HEK293T (cell line): ENCODE results near the gene KCNIP1.

Source experiments
- ARNT ChIP-seq: fragments of 450-650 bp; IDR thresholded peaks from 2 replicates; pipeline ENCODE4 v1.6.1; 2017; ENCODE audit warnings: mild to moderate bottlenecking
- BHLHE40 ChIP-seq: fragments of 450-650 bp; IDR thresholded peaks from 2 replicates; pipeline ENCODE4 v1.6.1; 2016; ENCODE audit warnings: mild to moderate bottlenecking, moderate library complexity, borderline replicate concordance
- ELF4 ChIP-seq: fragments of 450-650 bp; IDR thresholded peaks from 2 replicates; pipeline ENCODE4 v1.6.1; 2017; ENCODE audit warnings: antibody characterized with exemption
- FOXK2 ChIP-seq: fragments of 450-650 bp; IDR thresholded peaks from 2 replicates; pipeline ENCODE4 v1.6.1; 2016; ENCODE audit warnings: mild to moderate bottlenecking
- FOXM1 ChIP-seq: fragments of 450-650 bp; IDR thresholded peaks from 2 replicates; pipeline ENCODE4 v1.6.1; 2017; ENCODE audit warnings: mild to moderate bottlenecking, borderline replicate concordance
- HDGF ChIP-seq: fragments of 450-650 bp; IDR thresholded peaks from 2 replicates; pipeline ENCODE4 v1.6.1; 2017; ENCODE audit warnings: antibody characterized with exemption, borderline replicate concordance
- NFRKB ChIP-seq: fragments of 450-650 bp; IDR thresholded peaks from 2 replicates; pipeline ENCODE4 v1.6.1; 2016; ENCODE audit warnings: mild to moderate bottlenecking, moderate library complexity
- PKNOX1 ChIP-seq: fragments of 450-650 bp; IDR thresholded peaks from 2 replicates; pipeline ENCODE4 v1.6.1; 2016
- SP1 ChIP-seq: fragments of 450-650 bp; IDR thresholded peaks from 2 replicates; pipeline ENCODE4 v1.6.1; 2017
- SUZ12 ChIP-seq: fragments of 450-650 bp; IDR thresholded peaks from 2 replicates; pipeline ENCODE4 v1.6.1; 2016; ENCODE audit warnings: mild to moderate bottlenecking
- TARDBP ChIP-seq: fragments of 450-650 bp; IDR thresholded peaks from 2 replicates; pipeline ENCODE4 v1.6.1; 2016

GRCh38 chr5:170701334-170701733 is 197.5 kb downstream of the KCNIP1 start:
- no peak for TF ChIP-seq SP1
- TF ChIP-seq FOXK2, result no peak
- no peak for TF ChIP-seq ELF4
- no peak for TF ChIP-seq NFRKB
- TF ChIP-seq BHLHE40, result no peak
- TF ChIP-seq HDGF, result no peak
- no peak for TF ChIP-seq SUZ12
- no peak for TF ChIP-seq TARDBP
- TF ChIP-seq ARNT, result no peak
- TF ChIP-seq FOXM1, result no peak
- TF ChIP-seq PKNOX1, result no peak
